Nephron progenitor cell (in vitro differentiated cells): ENCODE results near the gene SOX8.
"Not testable (repeated sequence)": the region's sequence is repeated elsewhere in the genome, so short reads cannot be mapped to it uniquely, and the experiment has no call there.

Experiments used
- DNase-seq: peaks from one replicate; pipeline ENCODE4 v3.0.0; 2021
- H3K27ac Mint-ChIP-seq: 2 replicates; pipeline ENCODE4 v1.8.0; 2021; ENCODE audit warnings: mild to moderate bottlenecking, moderate library complexity, mixed read lengths
- H3K27me3 Mint-ChIP-seq: 2 replicates; pipeline ENCODE4 v1.8.0; 2021; ENCODE audit warnings: mild to moderate bottlenecking, low read depth, mixed read lengths; ENCODE audit not compliant: poor library complexity
- H3K36me3 Mint-ChIP-seq: 2 replicates; pipeline ENCODE4 v1.8.0; 2021; ENCODE audit warnings: low read depth, mixed read lengths
- H3K4me1 Mint-ChIP-seq: 2 replicates; pipeline ENCODE4 v1.8.0; 2021; ENCODE audit warnings: mixed read lengths
- H3K4me3 Mint-ChIP-seq: 2 replicates; pipeline ENCODE4 v1.8.0; 2021; ENCODE audit warnings: mild to moderate bottlenecking, moderate library complexity, mixed read lengths
- H3K9me3 Mint-ChIP-seq: 2 replicates; pipeline ENCODE4 v1.8.0; 2021; ENCODE audit warnings: mild to moderate bottlenecking, moderate library complexity, mixed read lengths
- CTCF ChIP-seq: fragments of 200-600 bp; sonication (generic); IDR thresholded peaks from 2 replicates; pipeline ENCODE4 v1.5.0; 2021; ENCODE audit warnings: antibody characterized with exemption

Gene SOX8

GRCh38 chr16:943971-944370 lies 37.6 kb upstream of the SOX8 start:
- Mint-ChIP-seq H3K36me3 (peaks cover 78% of the 10 kb centered on the region), H3K27ac (no peak overlapping the region), H3K9me3 (peaks cover 60% of the 10 kb centered on the region), H3K27me3 (peaks cover 6% of the 10 kb centered on the region), H3K4me3 (no peak overlapping the region), H3K4me1 (peaks cover 5% of the 10 kb centered on the region)
- TF ChIP-seq CTCF, result no peak
- DNase-seq, result no peak

- H3K4me1 Mint-ChIP-seq, result peaks cover 5% of the 10 kb centered on the region
- H3K4me3 Mint-ChIP-seq, result no peak overlapping the region
- peaks cover 48% of the 10 kb centered on the region for H3K9me3 Mint-ChIP-seq
- no peak for TF ChIP-seq CTCF
- H3K36me3 Mint-ChIP-seq, result peaks cover 63% of the 10 kb centered on the region
- DNase-seq, result no peak
- H3K27ac Mint-ChIP-seq, result no peak overlapping the region
- H3K27me3 Mint-ChIP-seq, result peaks cover 6% of the 10 kb centered on the region
Observed at GRCh38 chr16:945271-946047, 36.1 kb upstream of the SOX8 start.

- no peak overlapping the region for H3K27ac Mint-ChIP-seq
- H3K27me3 Mint-ChIP-seq, result peaks cover 5% of the 10 kb centered on the region
- no peak overlapping the region for H3K4me3 Mint-ChIP-seq
- H3K9me3 Mint-ChIP-seq, result peaks cover 43% of the 10 kb centered on the region
- peaks cover 60% of the 10 kb centered on the region for H3K36me3 Mint-ChIP-seq
- no peak for DNase-seq
- no peak for TF ChIP-seq CTCF
- peaks cover 5% of the 10 kb centered on the region for H3K4me1 Mint-ChIP-seq
Observed at GRCh38 chr16:946048-946395, 35.5 kb upstream of the SOX8 start.

GRCh38 chr16:947255-947921 lies 34.2 kb upstream of the SOX8 start:
- no peak for DNase-seq
- H3K4me1 Mint-ChIP-seq, result peaks cover 10% of the 10 kb centered on the region
- no peak for TF ChIP-seq CTCF
- H3K36me3 Mint-ChIP-seq, result peaks cover 55% of the 10 kb centered on the region
- peaks cover 29% of the 10 kb centered on the region for H3K9me3 Mint-ChIP-seq
- H3K27ac Mint-ChIP-seq, result no peak overlapping the region
- H3K4me3 Mint-ChIP-seq, result no peak overlapping the region
- peaks cover 4% of the 10 kb centered on the region for H3K27me3 Mint-ChIP-seq

- Mint-ChIP-seq H3K9me3 (peaks cover 24% of the 10 kb centered on the region), H3K36me3 (peaks cover 53% of the 10 kb centered on the region)
- H3K27me3 Mint-ChIP-seq, DNase-seq, H3K4me3 Mint-ChIP-seq, H3K27ac Mint-ChIP-seq, H3K4me1 Mint-ChIP-seq: not testable (repeated sequence)
Observed at GRCh38 chr16:947922-948303, 33.7 kb upstream of the SOX8 start.

GRCh38 chr16:948767-949166 lies 32.8 kb upstream of the SOX8 start:
- DNase-seq, H3K27ac Mint-ChIP-seq, H3K4me1 Mint-ChIP-seq, H3K4me3 Mint-ChIP-seq, H3K27me3 Mint-ChIP-seq: not testable (repeated sequence)
- H3K36me3 Mint-ChIP-seq, result peaks cover 47% of the 10 kb centered on the region
- H3K9me3 Mint-ChIP-seq, result peaks cover 15% of the 10 kb centered on the region

- H3K4me1 Mint-ChIP-seq, H3K27me3 Mint-ChIP-seq, H3K4me3 Mint-ChIP-seq, H3K27ac Mint-ChIP-seq, H3K9me3 Mint-ChIP-seq, DNase-seq: not testable (repeated sequence)
- peaks cover 33% of the 10 kb centered on the region for H3K36me3 Mint-ChIP-seq
Observed at GRCh38 chr16:950733-951573, 30.6 kb upstream of the SOX8 start.
